DMS 273 (cell line): Measurements from ENCODE around the gene ELP6.

Experiments used
- DNase-seq: peaks from one replicate; lab custom pipeline; 2025; ENCODE audit not compliant: unreplicated experiment; lab: John Stamatoyannopoulos, UW

The ELP6 gene, protein sequence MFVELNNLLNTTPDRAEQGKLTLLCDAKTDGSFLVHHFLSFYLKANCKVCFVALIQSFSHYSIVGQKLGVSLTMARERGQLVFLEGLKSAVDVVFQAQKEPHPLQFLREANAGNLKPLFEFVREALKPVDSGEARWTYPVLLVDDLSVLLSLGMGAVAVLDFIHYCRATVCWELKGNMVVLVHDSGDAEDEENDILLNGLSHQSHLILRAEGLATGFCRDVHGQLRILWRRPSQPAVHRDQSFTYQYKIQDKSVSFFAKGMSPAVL

DNA sequence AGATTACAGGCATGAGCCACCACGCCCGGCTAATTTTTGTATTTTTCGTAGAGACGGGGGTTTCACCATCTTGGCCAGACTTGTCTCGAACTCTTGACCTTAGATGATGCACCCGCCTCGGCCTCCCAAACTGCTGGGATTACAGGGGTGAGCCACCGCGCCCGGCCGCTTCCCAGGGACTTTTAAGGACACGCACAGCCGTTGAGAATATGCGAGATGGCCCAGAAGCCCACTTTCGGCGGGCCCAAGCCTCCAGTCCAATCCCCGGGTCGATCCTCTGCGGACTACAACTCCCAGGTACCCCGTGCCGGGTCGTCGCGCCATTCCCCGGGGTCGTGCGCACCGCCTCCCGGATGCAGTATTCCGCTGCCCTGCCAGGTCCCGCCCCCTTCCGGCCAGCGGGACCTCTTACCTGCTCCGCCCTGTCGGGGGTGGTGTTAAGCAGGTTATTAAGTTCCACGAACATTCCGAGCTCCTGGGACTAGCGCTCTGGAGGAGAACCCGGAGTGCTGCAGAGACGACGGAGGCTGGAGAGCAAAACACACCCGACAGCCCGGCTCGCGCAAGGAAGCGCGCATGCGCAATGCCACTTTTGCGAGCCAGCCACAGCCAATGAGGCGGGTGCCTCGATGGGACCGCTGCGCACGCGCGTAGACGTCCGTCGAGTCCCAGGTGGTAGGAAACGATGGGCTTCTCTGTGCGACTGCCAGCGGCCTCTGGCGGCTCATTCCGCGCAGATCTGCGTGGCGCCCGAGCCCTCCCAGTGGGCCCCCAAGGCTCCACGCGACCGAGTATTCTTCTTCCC is at the start of gene ELP6:
TSS of gene ELP6 (minus strand) at position 588 of the 805 bp plus-strand sequence. CDS start at position 466, 122 bp downstream.
- peak; percentile 98 for DNase-seq

DNA sequence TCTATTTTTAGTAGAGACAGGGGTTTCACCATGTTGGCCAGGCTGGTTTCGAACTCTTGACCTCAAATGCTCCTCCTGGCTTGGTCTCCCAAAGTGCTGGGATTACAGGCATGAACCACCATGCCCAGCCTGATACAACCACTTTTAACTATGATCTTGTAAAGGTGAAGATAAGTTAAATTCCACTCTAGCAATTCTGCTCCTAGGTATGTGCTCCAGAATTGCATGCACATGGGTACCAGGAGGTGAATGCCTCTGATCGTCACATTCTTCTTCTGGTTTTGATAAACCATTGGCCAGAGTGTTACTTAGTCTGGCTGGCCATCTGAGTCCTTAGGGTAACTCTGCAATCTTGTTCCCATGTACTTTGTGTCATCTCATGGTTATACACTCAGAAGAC is 42.8 kb upstream of the ELP6 start:
- DNase-seq: no peak

DNA sequence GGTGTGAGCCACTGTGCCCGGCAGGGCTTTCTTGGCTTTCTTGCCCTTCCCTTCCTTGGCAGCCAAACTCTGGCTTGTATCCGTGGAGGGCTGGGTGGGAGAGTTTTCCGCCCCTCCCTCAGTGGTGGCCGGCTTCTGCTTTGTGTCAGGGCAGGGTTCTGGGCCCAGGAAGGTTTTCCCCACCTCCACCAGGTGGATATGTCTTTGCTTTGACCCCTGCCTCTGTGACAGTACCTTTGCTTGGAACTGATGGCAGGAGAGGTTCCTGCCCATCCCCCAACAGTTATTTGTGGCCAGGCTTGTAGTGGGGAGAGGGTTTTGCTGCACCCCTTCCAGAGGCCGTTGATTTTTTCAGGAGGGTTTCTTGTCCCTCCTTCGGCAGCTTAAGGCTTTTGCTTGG is 40.8 kb upstream of the ELP6 start:
- no peak for DNase-seq

DNA sequence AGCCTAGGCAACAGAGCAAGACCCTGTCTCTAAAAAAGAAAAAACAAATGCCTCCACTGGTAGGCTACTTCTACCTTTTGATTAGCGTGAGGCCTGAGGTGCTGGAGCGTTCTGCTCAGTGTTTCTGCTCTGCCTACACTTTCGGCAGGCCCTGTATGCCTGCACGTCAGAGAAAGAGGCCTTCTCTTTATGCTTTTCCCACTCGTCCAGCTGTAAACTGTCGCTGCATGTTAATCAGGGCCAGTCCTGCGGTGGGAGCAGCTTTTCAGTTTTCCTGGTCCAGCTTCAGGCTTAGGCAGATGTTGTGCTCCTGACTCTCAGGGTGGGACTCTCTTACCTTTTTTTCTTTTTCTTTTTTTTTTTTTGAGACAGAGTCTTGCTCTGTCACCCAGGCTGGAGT is 39.9 kb upstream of the ELP6 start:
- DNase-seq: no peak

DNA sequence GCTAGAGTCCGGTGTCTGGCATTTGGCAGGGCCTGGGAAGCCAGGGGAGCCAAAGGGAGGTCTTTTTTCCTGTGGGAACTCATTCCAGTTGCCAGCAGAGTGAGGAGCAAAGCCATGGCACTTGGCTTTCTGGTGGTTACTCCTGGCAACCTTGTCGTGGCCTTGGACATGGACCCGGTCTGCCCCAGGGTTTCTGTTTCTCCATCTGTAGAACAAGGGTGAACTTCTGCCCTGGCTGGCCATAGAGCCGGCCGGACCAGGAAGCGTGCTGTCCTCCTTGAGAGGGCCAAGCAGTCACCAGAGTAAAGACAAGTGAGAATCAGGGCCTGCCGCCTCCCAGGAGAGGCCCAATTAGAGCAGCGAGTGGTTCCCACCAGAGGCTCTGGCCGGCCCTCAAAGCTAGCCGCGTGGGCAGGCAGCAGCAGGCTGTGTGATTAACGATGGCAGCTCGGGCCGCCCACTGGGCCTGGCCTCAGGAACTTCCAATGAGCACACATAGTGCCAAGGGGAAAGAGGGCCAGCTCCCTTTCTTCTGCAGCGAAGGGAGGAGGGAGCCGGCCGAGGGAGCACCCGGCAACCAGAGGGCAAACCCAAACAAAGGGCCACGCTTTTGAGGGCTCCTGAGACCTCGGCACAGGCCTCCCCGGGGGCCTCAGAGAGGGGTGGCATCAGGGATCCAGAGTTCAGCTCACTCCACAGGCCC is 29.1 kb upstream of the ELP6 start:
- DNase-seq: peak; percentile 3

DNA sequence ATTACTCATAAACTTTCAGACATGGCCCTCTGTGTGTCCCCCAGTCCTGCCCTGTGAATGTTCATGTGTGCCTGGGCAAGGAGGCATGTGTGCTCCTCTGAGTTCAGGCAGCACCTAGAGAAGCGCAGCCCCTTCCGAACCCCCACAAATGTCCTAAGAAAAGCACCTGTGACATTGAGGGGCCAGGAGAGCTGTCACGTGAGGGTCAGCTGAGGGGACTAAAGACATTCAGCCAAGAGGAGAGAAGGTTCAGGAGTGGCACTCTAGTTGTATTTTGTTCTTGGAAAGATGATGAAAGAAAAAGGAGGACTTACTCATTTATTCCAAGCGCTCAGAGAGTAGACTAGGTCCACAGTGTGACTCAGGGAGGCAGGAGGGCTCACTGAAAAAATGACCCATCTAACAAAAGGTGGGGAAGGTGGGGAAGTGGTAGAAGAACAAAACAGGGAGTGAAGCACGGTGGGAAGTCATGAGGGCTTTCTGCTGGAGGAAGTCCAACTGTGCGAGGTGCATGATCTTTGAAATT is 28.1 kb upstream of the ELP6 start:
- no peak for DNase-seq

DNA sequence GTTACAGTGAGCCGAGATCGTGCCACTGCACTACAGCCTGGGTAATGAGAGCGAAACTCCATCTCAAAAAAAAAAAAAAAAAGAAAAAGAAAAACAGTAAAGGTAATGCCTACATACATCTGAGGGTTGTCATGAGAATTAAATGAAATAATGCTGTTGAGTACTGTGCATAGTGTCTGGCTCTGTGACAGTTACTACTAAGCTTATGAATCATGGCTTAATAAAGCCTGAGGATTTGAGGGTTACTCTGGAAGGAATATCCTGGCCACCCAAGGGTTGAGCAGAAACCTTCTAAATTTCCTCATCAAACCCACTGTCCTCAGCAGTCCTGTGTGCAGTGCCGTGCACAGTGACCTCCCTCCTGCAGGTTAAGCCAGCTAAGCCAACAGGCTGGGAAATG is 26.8 kb upstream of the ELP6 start:
- no peak for DNase-seq

DNA sequence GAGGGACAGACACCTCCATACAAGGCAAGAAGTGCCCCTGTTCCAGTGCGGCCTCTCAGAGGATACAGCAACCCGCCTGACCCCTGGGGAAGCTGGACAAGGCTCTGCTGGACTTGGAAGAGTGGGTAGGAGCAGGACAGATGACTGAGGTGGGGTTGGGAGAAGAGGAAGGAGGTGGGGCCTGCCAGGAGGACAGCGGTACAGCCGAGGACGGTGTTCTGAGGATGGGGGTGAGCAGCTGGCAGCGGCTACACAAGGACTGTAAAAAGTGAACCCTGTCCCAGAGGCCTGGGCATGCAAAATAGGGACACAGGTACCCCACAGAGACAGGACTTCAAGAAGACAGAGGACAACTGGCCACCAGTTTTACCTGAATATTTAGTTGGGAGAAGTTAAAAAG is 23.5 kb upstream of the ELP6 start:
- DNase-seq: no peak

DNA sequence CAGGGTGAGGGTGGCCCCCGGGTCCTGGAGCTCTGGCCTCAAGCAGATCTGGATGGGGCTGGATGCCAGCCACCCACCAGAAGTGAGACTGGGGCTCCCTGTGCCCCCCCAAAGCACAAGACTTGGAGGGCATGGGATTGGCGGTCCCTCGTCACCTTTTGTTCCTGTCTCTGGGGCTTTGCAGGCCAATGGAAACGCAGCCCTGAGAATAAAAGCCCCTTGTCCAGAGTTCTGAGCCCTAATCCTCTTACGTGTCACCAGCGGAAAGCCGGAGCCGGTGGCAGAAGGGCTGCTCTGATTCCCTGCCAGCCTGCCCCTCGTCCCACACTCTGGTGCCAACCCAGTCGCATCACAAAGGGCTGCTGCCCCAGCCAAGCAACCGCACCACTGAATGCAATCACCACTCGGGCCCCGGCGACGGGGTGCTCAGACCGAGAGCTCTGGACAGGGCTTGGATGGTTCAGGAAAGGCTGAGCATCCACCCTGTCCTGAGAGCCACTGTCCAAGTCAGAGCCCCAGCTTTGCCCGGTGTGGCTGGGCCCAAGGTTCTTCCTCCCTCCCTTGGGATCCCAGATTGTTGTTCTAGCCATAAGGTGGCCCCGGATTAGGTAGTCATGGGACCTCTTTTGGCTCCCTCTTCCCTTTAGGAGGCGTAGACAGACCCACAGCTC is 22.8 kb upstream of the ELP6 start:
- no peak for DNase-seq

DNA sequence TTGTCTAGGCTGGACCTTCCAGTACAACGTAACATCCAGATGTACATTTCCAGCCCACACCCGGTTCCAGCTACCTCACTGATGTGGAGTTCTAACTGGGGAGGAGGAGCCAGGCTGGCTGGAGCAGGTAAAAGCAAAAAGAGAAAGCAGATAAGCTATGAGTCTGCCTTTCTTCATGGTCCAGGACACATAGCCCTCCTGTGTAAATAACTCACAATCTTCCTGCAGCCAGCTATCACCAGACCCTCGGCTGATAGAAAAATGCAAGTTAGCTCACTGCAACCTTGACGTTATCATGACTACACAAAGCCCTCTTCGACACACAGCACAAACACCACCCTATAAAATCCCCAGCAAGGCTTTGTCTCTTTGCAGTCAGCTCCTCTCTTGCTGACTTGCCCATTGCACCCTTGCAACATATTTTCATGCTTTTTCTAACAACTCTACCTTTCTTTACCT is 20.5 kb upstream of the ELP6 start:
- no peak for DNase-seq

DNA sequence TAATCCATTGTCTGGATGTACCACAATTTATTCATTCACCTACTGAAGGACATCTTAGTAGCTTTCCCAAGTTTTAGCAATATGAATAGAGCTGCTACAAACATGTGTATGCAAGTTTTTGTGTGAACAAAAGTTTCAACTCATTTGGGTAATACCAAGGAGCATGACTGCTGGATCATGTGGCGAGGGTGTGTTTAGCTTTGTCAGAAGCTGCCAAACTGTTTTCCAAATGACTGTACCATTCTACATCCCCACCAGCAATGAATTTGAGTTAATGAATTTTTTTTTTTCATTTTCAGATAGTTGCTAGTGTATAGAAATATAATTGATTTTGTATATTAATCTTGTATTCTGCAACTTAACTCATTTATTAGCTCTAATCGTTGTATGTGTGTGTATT is 20.0 kb upstream of the ELP6 start:
- DNase-seq: no peak

DNA sequence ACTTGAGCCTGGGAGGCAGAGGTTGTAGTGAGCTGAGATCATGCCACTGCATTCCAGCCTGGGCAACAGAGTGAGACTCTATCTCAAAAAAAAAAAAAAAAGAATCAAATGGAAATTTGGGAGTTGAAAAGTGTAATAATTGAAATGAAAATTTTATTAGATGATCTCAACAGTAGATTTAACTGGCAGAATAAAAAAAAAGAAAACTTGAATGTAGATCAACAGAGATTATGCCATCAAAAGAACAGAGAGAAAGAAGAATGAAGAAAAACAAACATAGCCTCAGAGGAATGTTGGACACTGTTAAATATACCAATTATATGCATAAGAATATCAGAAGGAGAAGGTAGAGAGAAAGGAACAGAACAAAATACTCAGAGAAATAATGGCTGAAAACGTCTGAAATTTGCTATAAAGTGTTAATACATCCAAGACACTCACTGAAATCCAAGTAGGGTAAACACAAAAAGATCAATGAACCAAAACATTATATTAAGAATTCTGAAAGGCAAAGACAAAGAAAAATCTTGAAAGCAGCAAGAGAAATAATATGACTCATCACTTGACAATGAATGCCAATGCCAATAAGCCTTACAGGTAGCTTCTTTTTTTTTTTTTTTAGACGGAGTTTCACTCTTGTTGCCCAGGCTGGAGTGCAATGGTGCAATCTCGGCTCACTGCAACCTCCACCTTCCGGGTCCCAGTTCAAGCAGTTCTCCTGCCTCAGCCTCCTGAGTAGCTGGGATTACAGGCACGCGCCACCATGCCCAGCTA is 14.6 kb upstream of the ELP6 start:
- no peak for DNase-seq

DNA sequence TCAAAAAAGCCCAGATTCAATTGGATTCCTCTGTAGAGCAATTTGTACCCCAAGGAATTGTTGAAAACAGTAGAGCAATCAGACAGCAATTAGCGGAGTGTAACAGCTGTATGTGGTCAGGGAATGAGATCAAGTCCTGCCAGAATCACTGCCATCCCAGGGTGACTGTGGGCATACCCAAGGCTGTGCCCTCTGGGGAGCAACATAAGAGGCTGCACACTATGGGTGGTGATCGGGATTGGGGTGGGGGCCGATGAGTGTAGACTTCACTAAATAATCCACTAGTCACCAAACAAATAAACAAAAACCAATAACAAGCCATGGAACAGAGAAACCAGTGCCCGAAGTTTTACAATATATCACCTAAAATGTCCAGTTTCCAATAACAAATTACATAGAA is 12.1 kb upstream of the ELP6 start:
- no peak for DNase-seq

DNA sequence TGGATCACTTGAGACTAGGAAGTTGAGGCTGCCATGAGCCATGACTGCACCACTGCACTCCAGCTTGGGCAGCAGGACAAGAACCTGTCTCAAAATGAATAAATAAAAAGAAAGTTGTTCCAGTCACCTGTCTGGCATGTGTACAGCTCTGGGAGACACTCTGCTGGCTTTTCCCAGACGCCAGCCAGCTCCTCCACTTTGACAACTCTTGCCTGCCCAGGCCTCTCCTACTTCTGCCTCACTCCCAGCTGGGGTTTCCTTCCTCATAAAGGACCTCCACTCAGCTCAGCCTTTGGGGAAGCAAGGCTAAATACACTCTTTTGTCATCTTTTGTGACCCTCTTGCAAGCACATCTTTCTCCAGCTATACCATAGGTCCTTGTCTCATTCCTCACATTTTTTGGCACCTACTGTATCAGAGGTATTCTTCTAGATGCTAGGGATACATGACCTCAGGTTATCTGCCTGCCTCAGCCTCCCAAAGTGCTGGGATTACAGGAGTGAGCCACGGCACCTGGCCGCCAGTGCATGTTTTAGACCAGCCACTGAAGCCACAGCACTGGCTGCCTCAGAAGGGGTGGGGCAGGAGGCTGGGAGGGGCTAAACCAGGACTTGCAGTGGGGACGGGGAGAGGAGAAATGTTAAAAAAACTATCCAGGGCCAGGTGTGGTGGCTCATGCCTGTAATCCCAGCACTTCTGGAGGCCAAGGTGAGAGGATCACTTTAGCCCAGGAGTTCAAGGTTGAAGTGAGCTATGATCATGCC is 10.0 kb upstream of the ELP6 start:
- no peak for DNase-seq

DNA sequence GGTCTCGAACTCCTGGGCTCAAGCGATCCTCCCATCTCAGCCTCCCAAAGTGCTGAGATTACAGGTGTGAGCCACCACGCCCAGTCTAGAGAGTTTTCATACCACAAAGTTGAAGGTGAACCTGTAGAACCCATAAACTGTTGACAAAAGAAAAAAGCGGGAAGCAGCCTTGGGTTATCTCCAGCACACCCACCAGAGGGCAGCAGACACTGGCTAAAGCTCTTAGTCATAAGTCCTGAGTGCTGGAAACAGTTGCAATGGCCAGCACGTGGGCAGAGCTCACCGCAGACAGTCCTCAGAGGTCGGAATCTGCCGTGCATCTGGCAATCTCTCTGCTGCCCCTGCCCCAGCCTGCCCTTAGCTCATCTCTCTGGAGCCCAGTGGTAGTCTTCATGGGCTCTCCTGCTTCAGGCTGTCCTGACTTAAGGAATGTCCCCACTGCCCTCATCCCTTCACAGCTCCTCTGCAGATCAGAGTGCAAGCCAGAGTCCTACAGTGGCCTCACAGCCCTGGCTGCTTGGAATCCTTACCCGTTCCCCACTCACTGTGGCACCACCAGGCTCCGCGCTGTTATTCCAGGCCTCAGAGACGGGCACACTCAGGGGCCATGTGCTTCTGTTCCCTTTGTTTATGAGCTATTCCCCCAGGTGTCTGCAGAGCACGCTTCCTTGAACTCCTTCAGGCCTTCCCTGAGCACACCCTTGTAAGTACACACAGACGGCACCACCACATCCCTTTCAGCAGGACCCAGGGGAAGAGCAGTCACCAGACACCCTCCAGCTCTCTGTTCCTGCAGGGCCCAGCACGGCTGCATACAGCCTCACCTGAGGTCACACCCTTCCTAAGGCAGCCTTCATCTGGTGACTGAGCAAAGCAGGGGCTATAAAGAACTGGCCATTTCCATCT is 8.8 kb upstream of the ELP6 start:
- peak; percentile 92 for DNase-seq

DNA sequence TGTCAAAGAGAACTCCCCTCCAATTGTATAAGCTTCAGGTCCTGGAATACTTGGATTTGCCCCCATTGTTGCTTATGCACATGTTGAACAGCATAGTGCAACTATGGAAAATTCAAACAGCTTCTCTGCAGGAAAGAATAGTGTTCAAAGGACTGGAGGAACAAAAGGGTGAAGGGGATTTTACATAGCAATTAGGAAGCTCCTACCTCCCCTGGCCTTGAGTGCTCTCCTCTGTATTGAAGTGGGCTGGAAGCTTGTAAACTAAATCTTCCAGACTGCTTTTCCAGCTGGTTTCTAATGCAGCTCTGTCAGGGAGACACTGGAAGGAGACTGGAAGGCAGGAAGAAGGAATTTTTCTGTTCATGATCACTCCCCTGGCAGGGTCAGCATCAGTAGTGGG is 7.2 kb upstream of the ELP6 start:
- DNase-seq: no peak

DNA sequence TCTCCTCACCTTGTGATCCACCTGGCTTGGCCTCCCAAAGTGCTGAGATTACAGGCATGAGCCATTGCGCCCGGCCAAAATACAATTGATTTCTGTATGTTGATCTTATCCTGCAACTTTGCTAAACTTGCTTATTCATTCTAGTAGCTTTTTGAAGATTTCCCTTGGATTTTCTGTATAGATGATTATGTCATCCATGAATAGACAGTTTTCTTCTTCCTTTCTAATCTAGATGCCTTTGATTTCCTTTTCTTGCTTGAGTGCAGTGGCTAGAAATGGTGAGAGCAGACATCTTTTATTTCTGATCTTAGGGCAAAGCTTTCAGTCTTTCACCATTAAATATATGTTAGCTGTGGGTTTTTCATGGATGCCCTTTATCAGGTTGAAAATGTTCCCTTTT is 4.4 kb upstream of the ELP6 start:
- DNase-seq: no peak

DNA sequence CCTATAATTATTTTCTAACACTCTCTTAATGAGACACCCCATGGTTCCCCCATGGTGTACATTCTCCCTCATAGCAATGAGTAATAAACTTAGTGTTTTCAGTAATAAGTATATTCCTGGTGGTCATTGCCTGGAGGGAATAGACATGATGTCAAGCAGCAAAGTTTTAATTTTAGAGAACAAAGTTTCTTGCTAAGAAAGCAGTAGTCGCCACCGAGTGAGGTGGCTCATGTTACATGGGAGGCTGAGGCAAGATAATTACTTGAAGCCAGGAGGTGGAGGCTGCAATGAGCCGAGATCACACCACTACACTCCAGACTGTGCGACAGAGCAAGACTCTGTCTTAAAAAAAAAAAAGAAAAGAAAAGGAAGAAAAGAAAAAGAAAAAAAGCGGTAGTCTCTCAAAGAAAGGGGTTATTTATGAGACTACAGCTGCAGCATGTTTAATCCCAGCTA is 2.4 kb upstream of the ELP6 start:
- DNase-seq: peak; percentile 43

DNA sequence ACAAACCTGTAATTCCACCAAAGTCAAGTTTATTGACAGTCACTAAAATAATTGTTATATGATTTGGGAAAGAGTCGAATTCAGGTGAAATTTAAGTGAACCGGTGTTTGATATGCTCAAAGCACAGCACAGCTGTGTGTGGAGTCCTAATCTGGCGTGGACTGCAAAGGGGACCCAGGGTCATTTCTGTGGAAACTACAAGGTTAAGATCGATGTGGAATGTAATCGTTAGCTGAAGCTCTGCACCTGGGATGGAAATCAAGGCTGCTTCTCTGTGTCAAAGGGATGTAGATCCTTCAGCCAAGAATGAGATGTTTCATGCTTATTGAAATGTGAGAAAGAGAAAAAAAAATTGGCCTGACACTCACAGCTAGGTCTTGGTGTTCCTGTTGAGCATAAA is 1.6 kb upstream of the ELP6 start:
- peak; percentile 9 for DNase-seq
